Stimulated activated effector memory CD8-positive, alpha-beta T cell treated with anti-CD3 and anti-CD28 coated beads, Interleukin-12 subunit alpha, Interleukin-12 subunit beta, amount 100 ng/mL, for 72 hours (primary cell): Measurements from ENCODE around the gene PANX3.

Source experiments
- ATAC-seq: fragments of 150-1000 bp; cut with Tn5 transposase; 2 replicates; pipeline ENCODE4 v1.10.0; 2021
- DNase-seq, 2 donors: peaks; one replicate each; pipeline ENCODE4 v3.0.0; 2021 to 2022; ENCODE audit warnings: low spot score in 2 of 2
- H3K27ac Mint-ChIP-seq: one replicate; pipeline ENCODE4 v1.8.0; 2022; ENCODE audit warnings: mild to moderate bottlenecking, mixed read lengths
- H3K36me3 Mint-ChIP-seq: one replicate; pipeline ENCODE4 v1.8.0; 2022; ENCODE audit warnings: mild to moderate bottlenecking, mixed read lengths
- H3K4me1 Mint-ChIP-seq: one replicate; pipeline ENCODE4 v1.8.0; 2022; ENCODE audit warnings: mixed read lengths
- H3K4me3 Mint-ChIP-seq: one replicate; pipeline ENCODE4 v1.8.0; 2022; ENCODE audit warnings: mild to moderate bottlenecking, mixed read lengths
- H3K9me3 Mint-ChIP-seq: one replicate; pipeline ENCODE4 v1.8.0; 2022; ENCODE audit warnings: mixed read lengths

PANX3 gene

DNA sequence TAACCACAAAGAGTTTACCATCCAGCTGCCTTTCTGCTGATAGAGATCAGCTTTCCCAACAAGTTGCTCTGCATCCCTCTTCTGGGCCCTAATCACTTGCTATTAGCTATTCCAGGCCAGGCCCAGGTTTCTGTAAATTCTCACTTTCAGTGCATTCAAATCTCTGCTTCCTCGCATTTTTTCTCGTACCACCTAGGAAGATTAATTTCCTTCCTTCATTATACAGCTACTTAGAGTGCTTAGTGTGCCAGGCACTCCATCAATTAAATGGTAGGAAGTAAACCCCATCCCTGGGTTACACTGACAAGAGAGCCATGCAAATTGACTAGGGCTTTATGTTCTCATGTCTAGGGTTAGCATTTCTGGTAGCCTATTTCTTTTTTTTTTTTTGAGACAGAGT is 52.6 kb downstream of the PANX3 start:
- no peaks in the 10 kb centered on the region for H3K36me3 Mint-ChIP-seq

DNA sequence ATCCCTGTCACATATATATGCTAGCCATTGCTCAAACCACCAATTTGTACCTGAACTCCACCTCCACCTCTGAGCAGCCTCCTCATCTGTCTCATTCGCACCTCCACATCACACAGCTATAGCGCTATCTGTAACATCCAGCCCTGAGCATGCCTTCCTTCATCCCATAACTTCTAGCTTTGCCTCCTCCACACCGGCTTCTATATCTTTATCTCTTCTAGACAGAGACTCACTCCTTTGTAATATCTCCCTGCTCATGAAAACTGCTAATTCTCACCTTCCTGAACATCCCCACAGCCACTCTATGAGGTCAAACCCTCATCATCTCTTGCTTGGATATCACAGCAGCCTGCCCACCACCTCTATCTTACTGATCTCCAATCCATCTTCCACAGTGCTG is 56.4 kb downstream of the PANX3 start:
- DNase-seq (peak in 1 of 2 donors; percentile 36), ATAC-seq (no peak)
- Mint-ChIP-seq H3K27ac (no peak overlapping the region), H3K4me3 (no peak overlapping the region), H3K36me3 (no peaks in the 10 kb centered on the region), H3K9me3 (no peaks in the 10 kb centered on the region), H3K4me1 (peaks cover 7% of the 10 kb centered on the region)

More for the DNA sequence above, 52.6 kb downstream of the PANX3 start:
- DNase-seq (no peak), ATAC-seq (no peak)
- Mint-ChIP-seq H3K27ac (no peak overlapping the region), H3K4me3 (no peak overlapping the region), H3K4me1 (no peaks in the 10 kb centered on the region), H3K9me3 (no peaks in the 10 kb centered on the region)

DNA sequence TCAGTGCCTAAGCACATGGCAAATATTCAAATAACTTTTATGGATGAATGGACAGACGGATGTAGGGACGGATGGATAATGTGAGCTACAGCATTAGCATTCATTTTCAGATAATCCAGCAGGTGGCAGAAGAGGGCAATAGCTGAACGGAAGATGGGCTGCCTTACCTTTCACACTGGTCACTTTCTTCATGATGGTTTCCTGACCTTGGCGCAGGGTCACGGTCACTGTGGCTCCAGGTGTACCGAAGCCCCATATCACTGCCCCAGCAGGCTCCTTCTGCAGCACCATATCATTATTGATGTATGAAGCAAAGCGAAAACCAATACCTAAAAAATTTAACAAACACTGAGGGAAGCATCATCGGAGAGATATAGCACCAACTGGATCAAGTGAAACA is 58.0 kb downstream of the PANX3 start:
- Mint-ChIP-seq H3K36me3 (peaks cover 9% of the 10 kb centered on the region), H3K27ac (no peak overlapping the region), H3K4me3 (no peak overlapping the region), H3K9me3 (no peaks in the 10 kb centered on the region), H3K4me1 (peaks cover 14% of the 10 kb centered on the region)
- peak; percentile 28 to 67 for DNase-seq
- no peak for ATAC-seq
